Gastrocnemius medialis (tissue), 4 donors: ENCODE results near the gene RALGPS2. TPM values are rescaled to one million over a fixed set of nuclear protein-coding genes. Genes with fewer than 3 reads are reported as not detected.

ENCODE experiments used
- ATAC-seq, 2 donors: fragments of 150-250 bp; one replicate each; pipeline ENCODE4 v1.9.1; 2016
- DNase-seq, 2 donors: peaks; one replicate each; pipeline ENCODE4 v3.0.0-alpha.2; 2019
- H3K27ac ChIP-seq, 4 donors: fragments of 200-600 bp; sonication (generic); 1 replicate in 1 of 4; 2 replicates in 3 of 4; pipeline ENCODE4 v1.5.1; 2016 to 2018; ENCODE audit warnings: mild to moderate bottlenecking in 2 of 4, moderate library complexity in 1 of 4
- H3K27me3 ChIP-seq, 3 donors: fragments of 200-600 bp; sonication (generic) in 2 of 3; 1 replicate in 1 of 3; 2 replicates in 2 of 3; pipeline versions ENCODE4 v1.5.1 to v1.6.0; 2016 to 2019; ENCODE audit warnings: mild to moderate bottlenecking in 1 of 3, moderate library complexity in 1 of 3
- H3K36me3 ChIP-seq, 2 donors: fragments of 200-600 bp; sonication (generic) in 1 of 2; one replicate each; pipeline ENCODE4 v1.5.1; 2017 to 2018
- H3K4me1 ChIP-seq, 2 donors: fragments of 200-600 bp; sonication (generic) in 1 of 2; one replicate each; pipeline ENCODE4 v1.5.1; 2016 to 2017; ENCODE audit warnings: mild to moderate bottlenecking in 2 of 2
- H3K4me3 ChIP-seq, 4 donors: fragments of 200-600 bp; sonication (generic) in 3 of 4; 1 replicate in 1 of 4; 2 replicates in 3 of 4; pipeline ENCODE4 v1.5.1; 2016 to 2019; ENCODE audit warnings: mild to moderate bottlenecking in 2 of 4
- H3K9me3 ChIP-seq, 3 donors: fragments of 200-600 bp; sonication (generic) in 2 of 3; 1 replicate in 1 of 3; 2 replicates in 2 of 3; pipeline ENCODE4 v1.5.1; 2016 to 2019
- POLR2A ChIP-seq, 2 donors: fragments of 450-650 bp; IDR thresholded peaks; one replicate each; pipeline ENCODE4 v1.6.1; 2017; ENCODE audit warnings: antibody characterized with exemption in 2 of 2, mild to moderate bottlenecking in 2 of 2, moderate library complexity in 2 of 2
- in situ Hi-C, 4 donors: fragments of 200-750 bp; cut with MboI; loops; one replicate each; pipeline versions ENCODE4 v1.15.0 to v1.8.0; 2017; ENCODE audit warnings: low sequenced_read_pairs in 4 of 4
- intact Hi-C: fragments of 100-400 bp; cut with DNase I; formaldehyde crosslinking; loops from one replicate; pipeline ENCODE4 v1.15.1; 2023; ENCODE audit warnings: low total_unique reads
- total RNA-seq, 4 donors: library from RNA; depleted of rRNA; stranded (reverse); fragments of >200 nt; gene quantifications; one replicate each; pipeline versions ENCODE4 v1.1.0 to v1.2.3, GENCODE V29; 2016
- TF ChIP-seq, protein P1 (sequence below), 5 experiments: fragments of 450-650 bp in 3 of 5; fragments of 200-600 bp in 2 of 5; sonication (generic) in 2 of 5; IDR thresholded peaks in 4 of 5; conservative IDR thresholded peaks in 1 of 5; 1 replicate in 4 of 5; 2 replicates in 1 of 5; pipeline ENCODE4 v1.5.1; 2016 to 2019; ENCODE audit warnings: antibody characterized with exemption in 5 of 5, mild to moderate bottlenecking in 3 of 5, moderate library complexity in 3 of 5

RALGPS2 gene
- total RNA-seq, 4 donors from 2014 or later: 1.1 to 6.5 (median 2.5) TPM

DNA sequence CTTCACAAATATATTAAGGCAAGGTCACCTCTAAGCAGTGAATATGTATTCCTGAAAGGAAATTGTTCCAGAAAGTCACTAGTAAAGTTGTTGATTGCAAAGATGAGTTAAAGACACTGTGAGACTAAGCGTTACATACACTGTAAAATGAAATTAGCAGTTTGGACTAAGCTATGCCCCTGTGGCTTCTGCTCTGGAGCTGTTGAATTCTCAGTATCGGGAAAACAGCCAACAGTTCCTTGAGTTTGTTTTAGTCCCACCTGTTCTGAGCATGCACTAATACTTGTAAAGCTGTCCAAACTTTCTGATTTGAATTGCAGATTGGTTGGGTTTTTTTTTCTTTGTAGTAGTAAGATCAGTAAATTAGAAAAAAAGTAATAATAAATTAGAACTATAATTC, 124.9 kb downstream of the RALGPS2 start:
- Histone ChIP-seq H3K36me3 (no peaks in the 10 kb centered on the region), H3K27ac (no peak overlapping the region), H3K9me3 (no peaks in the 10 kb centered on the region), H3K4me1 (no peaks in the 10 kb centered on the region), H3K27me3 (no peaks in the 10 kb centered on the region), H3K4me3 (no peak overlapping the region)
- intact Hi-C loops: no loop called here
- TF ChIP-seq, protein P1, sequence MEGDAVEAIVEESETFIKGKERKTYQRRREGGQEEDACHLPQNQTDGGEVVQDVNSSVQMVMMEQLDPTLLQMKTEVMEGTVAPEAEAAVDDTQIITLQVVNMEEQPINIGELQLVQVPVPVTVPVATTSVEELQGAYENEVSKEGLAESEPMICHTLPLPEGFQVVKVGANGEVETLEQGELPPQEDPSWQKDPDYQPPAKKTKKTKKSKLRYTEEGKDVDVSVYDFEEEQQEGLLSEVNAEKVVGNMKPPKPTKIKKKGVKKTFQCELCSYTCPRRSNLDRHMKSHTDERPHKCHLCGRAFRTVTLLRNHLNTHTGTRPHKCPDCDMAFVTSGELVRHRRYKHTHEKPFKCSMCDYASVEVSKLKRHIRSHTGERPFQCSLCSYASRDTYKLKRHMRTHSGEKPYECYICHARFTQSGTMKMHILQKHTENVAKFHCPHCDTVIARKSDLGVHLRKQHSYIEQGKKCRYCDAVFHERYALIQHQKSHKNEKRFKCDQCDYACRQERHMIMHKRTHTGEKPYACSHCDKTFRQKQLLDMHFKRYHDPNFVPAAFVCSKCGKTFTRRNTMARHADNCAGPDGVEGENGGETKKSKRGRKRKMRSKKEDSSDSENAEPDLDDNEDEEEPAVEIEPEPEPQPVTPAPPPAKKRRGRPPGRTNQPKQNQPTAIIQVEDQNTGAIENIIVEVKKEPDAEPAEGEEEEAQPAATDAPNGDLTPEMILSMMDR (IDR thresholded peaks at IDR 0.05 in 4 of 5, conservative IDR thresholded peaks at IDR 0.05 in 1 of 5): no peak
- no peak for TF ChIP-seq POLR2A (IDR thresholded peaks at IDR 0.05)
- no peak for ATAC-seq
- no peak for DNase-seq
- in situ Hi-C loops: no loop called here

DNA sequence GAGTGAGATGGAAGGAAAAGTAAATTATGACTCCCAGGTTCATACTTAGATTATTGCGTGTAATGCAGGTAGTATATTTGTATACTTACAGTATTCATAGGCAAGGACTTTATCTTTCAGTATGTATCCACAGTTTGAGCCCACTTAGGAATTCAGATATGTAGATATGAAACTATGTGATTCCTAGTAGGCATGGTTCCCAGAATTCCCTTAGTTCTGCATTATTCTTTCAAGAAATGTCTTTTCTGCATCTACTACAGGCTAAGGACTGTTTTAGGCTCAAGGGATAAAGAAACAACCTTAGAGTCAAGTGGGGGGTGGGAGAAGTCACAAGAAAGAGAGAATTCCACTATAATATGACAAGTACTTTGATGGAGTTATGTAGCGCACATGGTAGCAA, 132.1 kb downstream of the RALGPS2 start:
- H3K27ac ChIP-seq: no peak overlapping the region
- DNase-seq (no peak), ATAC-seq (no peak)
- H3K4me3 ChIP-seq: no peak overlapping the region
- intact Hi-C loops: no loop called here
- in situ Hi-C loops: no loop called here
- H3K36me3 ChIP-seq: no peaks in the 10 kb centered on the region
- H3K27me3 ChIP-seq: no peaks in the 10 kb centered on the region
- no peak for TF ChIP-seq POLR2A (IDR thresholded peaks at IDR 0.05)
- TF ChIP-seq, protein P1 (IDR thresholded peaks at IDR 0.05 in 4 of 5, conservative IDR thresholded peaks at IDR 0.05 in 1 of 5): no peak
- H3K9me3 ChIP-seq: no peaks in the 10 kb centered on the region
- peaks cover 0 to 5% of the 10 kb centered on the region in 2 donors for H3K4me1 ChIP-seq

DNA sequence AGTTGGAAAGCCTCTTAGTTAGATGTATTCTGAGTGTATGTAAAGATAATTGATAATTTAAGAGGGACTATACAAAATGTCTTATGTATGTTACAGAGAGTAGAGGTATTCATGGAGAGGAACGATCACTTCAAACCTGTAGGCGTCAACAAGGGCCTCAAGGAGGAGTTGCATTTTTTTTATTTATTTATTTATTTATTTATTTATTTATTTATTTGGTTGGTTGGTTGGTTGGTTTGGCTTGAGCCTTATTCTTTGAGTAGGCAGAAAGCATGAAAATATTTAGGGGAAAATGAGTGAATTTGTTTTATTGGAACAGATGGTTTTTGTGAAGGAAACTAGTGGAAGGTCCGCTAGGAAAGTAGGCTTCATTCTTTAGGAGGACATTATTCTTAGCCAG, 137.4 kb downstream of the RALGPS2 start:
- in situ Hi-C loops: no loop called here
- no peaks in the 10 kb centered on the region for H3K9me3 ChIP-seq
- H3K36me3 ChIP-seq: no peaks in the 10 kb centered on the region
- peaks cover 12 to 32% of the 10 kb centered on the region in 2 donors for H3K4me1 ChIP-seq
- DNase-seq (no peak), ATAC-seq (no peak)
- H3K4me3 ChIP-seq: peak overlapping the region in 1 of 4 donors; percentile 1
- H3K27ac ChIP-seq: no peak overlapping the region
- intact Hi-C loops: loop anchor here (10.0 kb wide), 1 partner anchor 162 kb away; the partner anchor contains the start of gene FAM20B
- no peaks in the 10 kb centered on the region for H3K27me3 ChIP-seq
- TF ChIP-seq, protein P1 (IDR thresholded peaks at IDR 0.05 in 4 of 5, conservative IDR thresholded peaks at IDR 0.05 in 1 of 5): no peak
- no peak for TF ChIP-seq POLR2A (IDR thresholded peaks at IDR 0.05)

DNA sequence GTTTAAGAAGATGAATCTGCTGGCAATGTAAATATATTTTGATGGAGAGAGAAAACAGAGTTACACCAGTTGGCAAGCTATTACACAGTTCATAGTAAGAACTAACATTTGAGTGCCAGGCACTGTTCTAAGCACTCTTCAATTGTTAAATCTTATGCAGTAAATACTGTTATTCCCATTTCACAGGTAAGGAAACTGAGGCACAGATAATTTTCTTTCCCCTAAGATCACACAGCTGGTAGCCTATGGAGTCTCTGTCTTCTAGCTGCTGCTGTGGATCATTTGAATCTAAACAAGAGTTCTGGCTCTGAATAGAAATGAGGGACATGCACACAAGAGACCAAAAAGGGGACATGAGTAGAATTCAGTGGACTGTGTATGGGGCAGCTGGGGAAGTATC, 137.8 kb downstream of the RALGPS2 start:
- ATAC-seq: no peak
- Histone ChIP-seq H3K27me3 (no peaks in the 10 kb centered on the region), H3K9me3 (no peaks in the 10 kb centered on the region), H3K4me3 (peak overlapping the region in 2 of 4 donors; percentile 1 to 20), H3K36me3 (no peaks in the 10 kb centered on the region), H3K27ac (peak overlapping the region in 1 of 4 donors; percentile 84), H3K4me1 (peaks cover 12 to 32% of the 10 kb centered on the region in 2 donors)
- no peak for DNase-seq
- in situ Hi-C loops: no loop called here
- intact Hi-C loops: loop anchor here (10.0 kb wide), 1 partner anchor 162 kb away; the partner anchor contains the start of gene FAM20B
- TF ChIP-seq, protein P1 (IDR thresholded peaks at IDR 0.05 in 4 of 5, conservative IDR thresholded peaks at IDR 0.05 in 1 of 5): no peak
- TF ChIP-seq POLR2A (IDR thresholded peaks at IDR 0.05): no peak

DNA sequence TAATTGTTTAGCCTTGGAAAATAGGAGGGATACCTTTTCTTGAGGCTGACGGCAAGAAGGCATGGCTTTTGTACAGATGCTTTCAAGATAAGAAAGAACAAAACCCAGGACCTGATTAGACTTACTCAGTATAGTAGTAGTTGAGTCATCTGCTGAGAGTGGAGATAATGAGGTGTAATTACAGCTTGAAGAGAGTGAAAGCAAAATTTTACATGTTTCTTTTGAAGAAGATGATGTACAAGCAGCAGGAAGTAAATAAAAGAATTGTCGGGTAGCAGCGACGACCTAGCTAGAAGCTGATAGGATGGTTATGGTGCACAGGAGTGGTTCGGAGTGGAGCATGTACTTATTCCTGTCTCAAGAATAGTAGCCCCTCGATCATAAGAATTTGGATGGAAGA, 139.3 kb downstream of the RALGPS2 start:
- H3K4me1 ChIP-seq: peaks cover 12 to 33% of the 10 kb centered on the region in 2 donors
- intact Hi-C loops (loop anchor here (10.0 kb wide), 1 partner anchor 160 kb away; the partner anchor contains the start of gene FAM20B), in situ Hi-C loops (no loop called here)
- no peaks in the 10 kb centered on the region for H3K27me3 ChIP-seq
- no peaks in the 10 kb centered on the region for H3K9me3 ChIP-seq
- no peaks in the 10 kb centered on the region for H3K36me3 ChIP-seq
- ATAC-seq (no peak), DNase-seq (no peak)
- H3K27ac ChIP-seq: peak overlapping the region; percentile 6 to 84 (median 26)
- TF ChIP-seq, protein P1 (IDR thresholded peaks at IDR 0.05 in 4 of 5, conservative IDR thresholded peaks at IDR 0.05 in 1 of 5): no peak
- no peak for TF ChIP-seq POLR2A (IDR thresholded peaks at IDR 0.05)
- H3K4me3 ChIP-seq: peak overlapping the region in 3 of 4 donors; percentile 3 to 18 (median 13)
